Activated CD8-positive, alpha-beta memory T cell treated with anti-CD3 and anti-CD28 coated beads, Interleukin-2, amount 50 U/mL, for 4 hours (primary cell): ENCODE measurements around the gene MOSPD3.
A peak's percentile ranks its signal among the peaks of the same experiment; 100 is the strongest.

Experiments used
- DNase-seq: peaks from one replicate; pipeline ENCODE4 v3.0.0-alpha.2; 2020

Gene MOSPD3

DNA sequence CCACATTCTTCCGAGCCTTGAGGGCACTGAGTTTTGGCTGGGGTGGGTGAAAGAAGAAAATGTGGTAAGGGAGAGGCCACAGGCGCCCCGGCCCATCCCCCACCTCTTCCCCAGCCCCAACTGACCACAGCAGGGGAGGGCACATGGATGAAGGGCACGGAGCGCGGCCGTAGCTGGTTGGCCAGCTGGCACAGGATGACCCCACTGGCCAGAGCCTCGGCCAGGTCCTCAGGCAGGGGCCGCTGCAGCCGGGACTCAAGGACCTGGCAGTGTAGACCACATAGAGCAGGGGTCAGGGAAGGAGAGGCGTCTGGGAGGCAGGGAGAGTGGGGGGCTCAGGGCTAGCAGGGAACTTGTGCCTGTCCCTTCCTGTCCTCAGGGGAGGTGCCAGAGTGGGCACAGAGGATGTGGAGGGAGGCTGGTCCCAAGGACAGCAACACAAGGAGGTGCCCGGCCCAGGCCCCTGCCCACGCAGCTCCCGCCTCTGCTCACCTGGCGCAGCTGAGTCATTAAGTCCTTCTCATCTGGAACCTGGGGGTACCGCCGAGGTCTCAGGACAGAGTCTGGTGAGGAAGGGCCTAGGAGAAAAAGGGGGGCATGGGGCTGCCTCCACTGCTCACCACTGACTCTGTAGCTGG, 36.5 kb upstream of the MOSPD3 start:
- no peak for DNase-seq

DNA sequence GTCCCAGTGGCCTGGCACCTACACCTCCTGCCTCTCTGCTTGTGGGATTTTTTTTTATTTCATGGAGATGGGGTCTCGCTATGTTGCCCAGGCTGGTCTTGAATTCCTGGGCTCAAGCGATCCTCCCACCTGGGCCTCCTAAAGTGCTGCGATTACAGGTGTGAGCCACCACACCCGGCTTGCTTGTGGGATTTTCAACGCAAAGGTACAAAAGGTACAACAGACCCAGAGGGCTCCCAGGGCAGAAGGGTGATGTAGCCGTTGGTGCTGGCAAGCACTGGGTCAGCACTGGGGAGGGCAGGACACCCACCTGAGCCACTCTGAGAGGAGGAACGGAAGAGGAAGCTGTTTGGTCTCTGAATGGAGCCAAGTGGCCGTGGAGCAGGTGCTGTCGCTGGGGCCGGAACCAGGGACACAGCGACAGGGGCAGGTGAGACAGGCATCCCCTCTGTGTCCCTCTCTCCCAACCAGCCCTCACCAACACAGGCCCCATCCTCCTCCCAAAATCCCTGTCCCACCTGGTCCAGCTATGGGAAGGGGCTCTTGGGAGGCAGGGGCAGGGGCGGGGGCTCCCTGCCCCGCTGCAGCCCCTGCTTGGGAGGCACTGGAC, 35.9 kb upstream of the MOSPD3 start:
- no peak for DNase-seq

DNA sequence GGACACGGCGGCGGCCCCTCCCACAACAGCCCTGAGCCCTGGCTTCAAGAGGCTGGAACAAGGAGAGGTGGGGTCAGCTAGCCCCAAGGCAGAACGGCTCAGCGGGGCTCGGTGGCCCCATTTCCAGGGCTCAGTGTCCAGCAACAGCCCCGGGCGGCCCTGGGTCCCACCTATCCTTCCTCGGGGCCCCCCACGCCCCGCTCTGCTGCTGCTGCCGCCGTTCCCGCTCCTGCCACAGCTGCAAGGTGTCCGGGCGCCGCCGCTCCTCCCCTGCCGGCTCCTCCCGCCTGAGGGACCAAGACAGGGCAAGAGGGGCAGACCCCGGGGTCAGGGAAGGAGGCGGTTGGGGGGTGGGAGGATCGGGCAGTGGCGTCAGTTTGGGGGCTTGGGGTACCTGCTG, 35.2 kb upstream of the MOSPD3 start:
- no peak for DNase-seq

DNA sequence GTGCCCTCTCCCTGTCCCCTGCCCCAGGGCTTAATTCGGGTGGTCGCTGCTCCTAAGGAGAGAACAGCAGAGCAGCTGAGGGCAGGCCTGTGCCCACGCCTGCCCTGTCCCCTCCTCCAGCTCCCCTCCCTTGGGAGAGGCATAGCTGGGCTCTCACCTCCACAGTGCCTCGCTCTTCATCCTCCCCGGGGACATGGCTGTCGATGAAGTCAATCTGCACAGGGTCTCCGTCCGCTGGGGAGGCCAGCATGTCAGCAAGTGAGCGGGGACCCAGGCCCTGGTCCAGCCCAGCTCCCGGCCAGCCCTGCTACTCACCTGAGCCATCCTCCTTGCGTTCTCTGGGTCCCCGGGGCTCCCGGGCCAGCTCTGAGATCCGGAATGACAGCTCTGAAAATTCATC, 34.8 kb upstream of the MOSPD3 start:
- DNase-seq = no peak

DNA sequence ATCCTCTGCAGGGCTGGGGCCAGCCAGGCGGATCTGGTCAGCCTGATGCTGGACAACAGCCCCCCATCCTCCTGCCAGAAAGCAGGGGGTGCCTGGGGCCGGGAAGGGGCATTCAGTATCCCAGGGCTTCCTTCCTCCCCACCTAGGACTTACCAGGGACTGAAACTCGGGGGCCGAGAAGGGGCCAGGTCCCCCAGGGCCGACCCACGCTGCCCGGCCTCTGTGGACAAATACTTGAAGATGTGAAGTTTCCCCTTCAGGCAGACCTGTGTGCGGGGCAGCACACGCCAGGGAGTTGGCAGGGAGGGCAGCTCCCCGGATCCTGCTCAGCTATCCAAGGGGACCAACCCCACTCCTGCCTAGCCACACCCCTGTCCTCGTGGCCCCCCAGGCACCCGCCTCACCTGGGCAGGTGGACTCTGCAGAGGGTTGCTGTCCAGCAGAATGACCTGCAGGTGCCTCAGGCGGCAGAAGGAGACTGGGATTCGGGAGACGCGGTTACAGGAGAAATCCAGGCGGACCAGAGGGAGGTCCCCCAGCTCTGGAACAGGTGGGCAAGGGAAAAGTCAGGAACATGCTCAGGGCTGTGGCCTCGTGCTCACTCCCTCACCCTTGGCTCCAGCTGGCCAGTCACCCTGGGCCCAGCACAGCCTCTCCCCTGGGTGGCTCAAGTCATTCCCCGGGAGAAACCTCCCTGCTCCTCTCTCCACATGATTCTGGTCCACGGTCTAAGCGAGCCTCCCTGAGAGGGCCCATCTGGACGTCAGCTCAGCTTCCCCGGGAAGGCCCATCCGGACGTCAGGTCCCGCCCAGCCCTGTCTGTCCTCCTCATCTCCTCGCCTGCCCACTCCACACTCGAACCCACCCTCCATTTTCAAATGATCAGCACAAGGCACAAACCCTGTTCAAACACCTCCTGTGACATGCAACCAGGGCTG, 33.8 kb upstream of the MOSPD3 start:
- no peak for DNase-seq

DNA sequence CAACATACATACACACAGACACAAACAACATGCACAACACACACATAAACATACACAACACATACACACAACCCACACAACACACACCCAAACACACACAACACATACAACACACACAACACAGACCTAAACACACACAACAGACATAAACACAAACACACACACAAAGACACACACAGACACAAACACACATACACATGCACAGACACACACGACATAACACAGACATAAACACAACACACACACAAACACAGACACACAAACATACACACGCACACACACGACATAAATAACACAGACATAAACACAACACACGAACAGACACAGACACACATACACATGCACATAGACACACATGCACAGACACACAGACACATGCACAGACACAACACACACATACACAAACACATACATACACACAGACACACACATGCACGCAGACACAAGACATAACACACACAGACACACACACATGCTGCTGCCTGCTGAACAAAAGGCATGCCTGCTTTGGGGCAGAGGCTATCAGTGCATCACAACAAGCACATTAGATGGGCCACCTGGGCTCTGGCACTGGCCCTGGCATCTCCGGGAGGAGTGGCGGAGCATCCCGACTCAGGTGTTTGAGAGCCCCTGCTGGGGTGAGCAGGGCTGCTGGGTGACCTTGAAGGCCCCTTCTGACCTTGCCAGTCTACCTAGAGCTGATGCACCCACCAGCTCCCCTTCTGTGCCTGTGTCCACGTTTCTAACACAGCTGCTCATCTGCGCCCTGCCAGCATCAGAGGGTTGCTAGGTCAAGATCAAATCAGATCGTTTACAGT, 31.7 kb upstream of the MOSPD3 start:
- DNase-seq = no peak

DNA sequence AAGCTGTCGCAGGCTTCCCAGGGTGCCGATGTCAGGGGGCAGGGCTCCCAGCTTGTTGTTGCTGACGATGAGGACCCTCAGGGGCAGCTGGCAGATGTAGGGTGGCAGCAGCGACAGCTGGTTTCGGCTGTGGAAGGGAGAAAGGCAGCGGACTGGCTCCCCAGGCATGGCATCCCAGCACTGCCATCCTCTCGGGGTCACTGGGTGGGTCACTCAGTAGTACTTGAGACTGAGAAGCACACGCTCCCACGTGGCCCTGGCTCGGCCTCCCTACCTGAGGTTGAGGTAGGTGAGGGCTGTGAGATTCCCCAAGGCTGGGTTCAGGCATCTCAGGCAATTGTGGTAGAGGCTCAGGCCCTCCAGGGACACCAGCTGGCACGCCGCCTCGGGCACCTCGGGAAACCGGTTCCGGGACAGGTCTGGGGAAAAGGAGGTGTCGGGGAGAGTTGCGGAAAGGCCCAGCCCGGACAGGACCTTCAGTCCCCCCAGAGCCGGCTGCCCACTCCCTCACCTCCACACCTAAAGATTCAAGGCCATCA, 30.2 kb upstream of the MOSPD3 start:
- DNase-seq = no peak

DNA sequence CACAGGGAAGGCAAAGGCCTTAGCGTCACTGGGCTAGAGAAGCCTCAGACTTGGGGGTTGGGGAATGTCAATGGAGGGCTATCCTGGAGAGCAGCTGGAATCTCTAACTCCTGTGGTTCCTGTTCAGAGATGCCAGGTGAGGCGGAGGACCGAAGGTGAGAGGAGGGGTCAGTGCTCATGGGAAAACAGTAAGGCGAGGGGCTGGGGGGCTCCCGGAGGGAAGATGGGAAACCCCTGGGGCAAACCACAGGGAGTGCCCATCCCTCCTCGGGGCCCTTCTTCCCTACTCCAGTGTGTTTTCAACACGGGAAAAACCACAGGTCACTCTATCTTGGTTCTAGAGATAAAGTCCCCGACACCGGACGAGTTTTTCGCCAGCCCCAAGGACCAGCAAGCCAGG, 29.7 kb upstream of the MOSPD3 start:
- DNase-seq = no peak

DNA sequence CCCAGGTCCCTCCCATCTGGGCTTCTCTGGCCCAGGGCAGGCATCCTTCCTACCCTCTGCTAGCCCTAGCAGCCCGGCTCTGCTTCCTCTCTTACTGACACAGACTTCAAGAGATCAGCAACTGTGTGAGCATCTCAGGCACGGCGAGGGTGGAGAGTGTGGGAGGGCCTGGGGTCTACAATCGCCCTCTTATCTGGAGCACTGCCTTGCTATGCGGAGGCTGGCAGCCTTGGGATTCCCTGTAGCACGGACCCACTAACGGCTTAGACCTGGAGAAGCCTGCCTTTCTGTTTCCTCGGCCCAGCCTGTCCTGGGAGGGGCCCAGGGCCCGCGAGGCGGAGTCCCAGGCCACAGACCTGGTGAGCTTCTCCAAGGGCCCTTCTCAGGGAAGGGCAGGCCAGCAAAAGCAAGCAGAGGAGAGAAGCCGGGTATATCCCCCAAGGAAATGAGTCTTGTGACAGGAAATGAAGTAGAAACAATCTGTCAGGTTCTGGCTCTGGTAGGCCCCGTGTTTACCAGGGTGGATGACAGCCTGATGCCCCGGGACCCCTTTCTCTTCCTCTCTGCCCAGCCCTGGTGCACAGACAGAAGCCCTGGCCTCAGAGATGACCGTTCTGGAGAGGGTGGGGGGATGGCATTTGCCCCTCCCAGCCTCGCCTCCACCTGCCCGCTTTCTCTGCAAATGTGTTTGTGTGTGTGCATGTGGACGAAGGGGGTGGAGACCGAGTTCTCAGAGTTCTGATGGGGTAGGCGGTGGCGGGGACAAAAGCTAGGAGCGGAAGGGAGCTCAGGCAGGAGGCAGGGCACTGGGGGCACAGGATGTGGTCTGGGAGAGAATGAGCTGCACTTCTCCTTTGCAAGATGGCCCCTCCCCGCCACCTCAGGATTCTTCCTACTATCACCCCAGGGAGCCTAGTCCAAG, 28.9 kb upstream of the MOSPD3 start:
- DNase-seq = peak; percentile 53

DNA sequence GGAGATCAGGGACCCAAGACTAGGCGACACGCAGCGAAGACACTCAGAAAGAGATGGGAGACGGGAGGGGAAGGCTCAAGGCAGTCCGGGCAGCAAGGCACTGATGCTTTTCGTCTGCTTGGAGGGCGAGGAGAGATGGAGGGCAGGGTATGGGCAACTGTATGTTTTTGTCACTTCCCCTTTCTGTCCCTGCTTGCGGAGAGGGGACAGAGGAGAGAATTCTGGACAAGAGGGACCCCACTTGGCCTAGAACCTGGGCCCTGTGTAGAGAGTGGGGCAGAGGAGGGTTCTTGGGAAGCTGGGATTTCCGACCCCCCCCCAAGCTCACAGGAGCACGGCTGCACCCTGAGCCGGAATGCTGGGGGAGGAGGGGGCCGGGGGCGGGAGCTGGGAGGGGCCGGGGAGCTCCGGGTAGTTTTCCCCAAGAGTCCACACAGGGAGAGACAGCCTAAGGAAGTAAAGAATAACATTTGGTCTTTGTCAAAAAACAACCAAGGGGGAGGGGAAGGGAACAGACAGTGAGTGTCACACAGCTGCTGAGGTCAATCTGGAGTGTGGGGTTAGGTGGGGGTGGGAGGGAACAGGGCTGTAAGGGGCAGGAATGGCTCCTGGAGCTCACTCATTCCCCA, 28.2 kb upstream of the MOSPD3 start:
- no peak for DNase-seq

DNA sequence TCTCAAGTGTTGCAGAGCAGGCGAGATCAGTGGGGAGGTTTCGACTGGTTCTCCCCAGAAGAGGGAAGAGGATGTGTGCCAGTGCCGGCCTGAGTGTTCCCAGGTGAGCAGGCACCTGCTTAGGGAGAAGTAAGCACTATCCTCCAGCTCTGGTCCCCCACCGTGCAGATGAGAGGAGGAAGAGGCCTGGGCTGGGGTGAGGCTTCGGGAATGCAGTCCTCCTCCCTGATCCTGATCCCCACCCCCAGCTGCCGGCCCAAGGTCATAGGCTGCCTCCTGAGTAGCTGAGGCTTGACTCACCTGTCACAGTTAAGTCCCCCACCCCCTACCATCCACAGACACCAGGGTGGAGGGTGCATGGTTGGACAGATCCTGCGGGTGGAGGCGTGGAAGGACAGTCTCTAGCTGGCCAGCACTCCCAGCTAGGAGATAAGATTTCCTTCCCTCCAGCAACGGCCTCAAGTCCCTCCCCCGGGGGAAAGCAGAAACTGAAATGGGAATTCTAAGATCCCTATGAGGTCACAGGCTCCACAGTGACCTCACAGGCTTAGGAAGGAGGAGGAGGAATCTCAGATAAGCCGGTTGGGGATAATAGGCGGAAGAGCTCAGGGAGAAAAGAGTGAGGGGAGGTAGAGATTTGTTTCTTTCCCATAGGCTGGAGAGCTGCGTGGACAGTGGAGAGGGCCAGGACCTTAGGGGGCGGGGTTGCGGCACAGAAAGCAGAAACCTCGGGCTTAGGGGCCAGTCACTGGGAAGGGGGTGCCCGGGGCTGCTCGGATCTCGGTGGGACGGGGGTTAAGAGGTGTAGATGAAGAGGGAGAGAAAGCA, 27.4 kb upstream of the MOSPD3 start:
- no peak for DNase-seq

DNA sequence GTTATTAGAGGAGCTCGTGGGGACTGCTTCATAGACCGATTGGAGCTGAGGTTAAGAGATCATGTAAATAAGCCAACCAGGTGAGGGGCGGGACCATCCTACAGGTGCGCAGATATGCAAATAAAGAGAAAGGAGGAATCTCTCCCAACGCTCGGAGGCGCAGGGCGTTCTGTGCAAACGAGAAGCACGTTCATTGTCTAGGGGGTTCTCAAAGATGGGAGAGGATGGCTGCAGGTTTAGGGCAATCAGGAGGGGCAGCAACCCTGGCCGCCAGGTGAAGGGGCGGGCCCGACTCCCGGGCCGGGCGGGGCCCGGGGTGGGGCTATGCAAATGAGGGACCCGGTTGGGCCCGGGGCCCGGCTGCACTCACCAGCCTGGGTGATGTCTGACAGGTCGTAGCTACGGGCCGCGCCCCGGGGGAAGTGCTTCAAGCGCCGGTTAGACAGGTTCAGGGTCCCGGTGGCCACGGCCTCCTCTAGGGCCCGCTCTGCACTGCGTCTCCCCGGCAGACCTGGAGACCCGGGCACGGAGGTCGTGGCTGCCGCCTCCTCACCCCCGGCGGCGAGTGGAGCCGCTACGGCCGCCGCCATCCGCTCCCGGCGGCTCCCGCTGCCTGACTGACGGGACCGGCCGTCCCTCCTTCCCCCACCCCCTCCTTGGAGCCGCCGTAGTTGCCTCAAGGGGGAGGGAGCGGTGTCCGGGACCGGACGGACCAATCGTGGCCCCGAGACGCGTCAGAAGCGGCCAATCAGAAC, 26.7 kb upstream of the MOSPD3 start, which contains the start of gene LRCH4:
TSS of gene LRCH4 (minus strand) at position 619 of the 755 bp plus-strand sequence. CDS start at position 590, 29 bp downstream.
- DNase-seq = peak; percentile 57

DNA sequence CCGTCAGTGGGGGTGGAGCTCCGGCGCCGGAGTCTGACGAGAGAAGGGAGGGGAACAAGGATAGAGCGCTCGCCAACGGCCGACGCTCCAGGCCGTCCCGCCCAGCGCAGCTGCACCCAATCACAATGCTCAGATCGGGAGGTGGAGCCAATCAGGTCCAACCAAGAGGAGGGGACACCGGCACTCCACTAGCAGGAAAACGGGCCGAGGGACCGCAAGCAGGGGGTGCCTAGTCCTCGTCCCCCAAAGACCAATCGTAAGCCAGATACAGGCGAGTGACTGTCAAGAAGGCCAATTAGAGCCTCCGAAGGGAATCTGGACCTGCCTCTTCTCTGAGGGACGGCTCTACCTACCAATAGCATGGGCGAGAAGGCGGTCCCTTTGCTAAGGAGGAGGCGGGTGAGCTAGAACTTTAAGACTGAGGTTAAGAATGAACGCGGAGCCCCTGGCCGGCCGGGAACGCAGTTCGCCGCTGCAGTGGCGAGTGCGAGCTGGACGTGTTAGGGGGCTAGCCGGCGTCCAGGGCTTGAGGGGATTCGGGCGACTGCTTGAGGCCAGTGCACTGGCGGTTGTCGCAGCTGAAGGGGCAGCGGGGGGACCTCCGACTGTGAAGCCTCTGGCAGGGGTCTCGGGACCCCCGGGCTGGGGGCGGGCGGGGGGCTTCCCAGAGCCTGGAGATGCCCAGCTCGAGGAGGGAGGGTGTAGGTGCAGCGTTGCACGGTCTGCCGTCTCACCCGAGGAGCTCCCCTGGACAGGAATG, 25.9 kb upstream of the MOSPD3 start, which contains the start of gene FBXO24:
TSS of gene FBXO24 (plus strand) at position 63 of the 760 bp plus-strand sequence. CDS start at position 361, 298 bp downstream.
- DNase-seq = peak; percentile 98

DNA sequence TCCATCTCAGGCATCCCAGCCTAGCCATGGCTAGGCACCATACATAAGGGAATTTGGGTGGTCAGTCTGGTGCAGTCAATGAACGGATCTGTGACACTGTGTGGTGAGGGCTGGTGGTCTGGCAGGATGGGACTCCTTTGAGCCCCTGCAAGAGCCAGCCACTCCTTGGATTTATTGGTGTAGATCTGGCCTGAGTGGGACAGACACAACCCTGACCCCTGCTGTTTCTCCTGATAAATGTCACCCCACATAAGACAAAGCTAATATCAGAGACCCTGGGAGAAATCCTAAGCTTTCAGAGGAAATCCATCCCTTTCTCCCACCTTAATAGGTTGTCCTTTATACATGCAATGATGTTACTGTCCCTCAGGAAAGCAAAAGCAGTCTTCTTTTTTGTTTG, 23.9 kb upstream of the MOSPD3 start:
- no peak for DNase-seq

DNA sequence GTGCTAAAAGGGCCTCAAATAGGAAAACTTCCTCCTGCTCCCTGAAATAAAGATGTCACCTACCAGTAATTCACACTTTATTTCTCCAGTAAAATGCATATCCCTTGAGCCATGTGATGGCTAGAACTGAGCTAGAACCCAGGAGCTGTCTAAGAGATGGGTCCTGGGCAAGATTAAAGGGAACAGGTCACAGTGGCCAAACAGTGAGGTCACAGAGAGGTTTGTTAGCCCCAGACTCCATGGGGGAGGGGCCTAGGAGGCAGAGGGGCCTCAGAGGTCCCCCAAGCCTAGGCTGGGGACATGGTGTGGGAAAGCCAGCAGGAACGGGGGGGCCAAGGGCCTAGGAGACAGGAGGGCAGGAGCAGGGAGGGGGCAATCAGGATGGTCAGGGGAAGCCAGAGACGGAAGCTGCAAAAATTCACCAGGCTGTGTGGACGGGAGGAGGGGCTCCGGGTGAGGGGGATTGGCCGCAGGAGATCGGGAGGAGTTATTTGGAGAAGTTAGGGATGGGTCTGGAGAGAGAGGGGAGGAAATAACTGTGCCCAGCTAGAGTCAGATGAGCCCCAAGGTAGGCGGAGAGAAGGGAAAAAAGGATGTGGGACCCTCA, 22.9 kb upstream of the MOSPD3 start:
- DNase-seq = no peak

DNA sequence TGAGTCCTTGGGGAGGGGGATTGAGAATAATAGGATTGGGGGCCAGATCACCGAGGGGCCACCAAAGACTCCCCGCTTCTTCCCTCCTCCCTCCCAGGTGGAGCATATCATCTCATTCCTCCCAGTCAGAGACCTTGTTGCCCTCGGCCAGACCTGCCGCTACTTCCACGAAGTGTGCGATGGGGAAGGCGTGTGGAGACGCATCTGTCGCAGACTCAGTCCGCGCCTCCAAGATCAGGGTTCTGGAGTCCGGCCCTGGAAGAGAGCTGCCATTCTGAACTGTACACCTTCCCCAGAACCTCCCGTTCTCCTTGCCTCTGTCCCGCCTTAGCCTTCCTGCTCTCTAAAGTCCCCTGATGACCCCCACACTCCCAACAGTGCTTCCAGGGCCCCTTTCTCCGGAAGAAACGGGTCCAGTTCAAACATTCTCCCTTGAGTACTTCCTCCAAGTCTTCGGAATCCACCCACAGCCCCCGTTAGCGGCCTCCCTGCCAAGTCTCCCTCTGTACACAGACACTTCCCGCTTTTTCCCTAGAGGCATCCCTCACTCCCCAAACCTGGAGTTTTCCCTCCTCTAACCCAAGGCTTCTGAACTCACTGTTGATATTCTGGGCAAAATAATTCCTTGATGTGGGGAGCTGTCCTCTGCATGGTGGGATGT, 22.1 kb upstream of the MOSPD3 start:
- DNase-seq = no peak

DNA sequence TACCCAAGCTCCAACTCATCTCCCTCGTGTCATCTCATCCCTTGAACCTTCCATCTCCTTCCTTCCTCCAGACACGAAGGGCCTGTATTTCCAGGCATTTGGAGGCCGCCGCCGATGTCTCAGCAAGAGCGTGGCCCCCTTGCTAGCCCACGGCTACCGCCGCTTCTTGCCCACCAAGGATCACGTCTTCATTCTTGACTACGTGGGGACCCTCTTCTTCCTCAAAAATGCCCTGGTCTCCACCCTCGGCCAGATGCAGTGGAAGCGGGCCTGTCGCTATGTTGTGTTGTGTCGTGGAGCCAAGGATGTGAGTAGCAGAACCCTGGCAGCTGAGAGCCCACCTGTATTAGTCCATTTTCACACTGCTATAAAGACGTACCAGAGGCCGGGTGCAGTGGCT, 20.7 kb upstream of the MOSPD3 start:
- no peak for DNase-seq
